ENCODE measurements around the gene MED15. TPM values are rescaled to one million over a fixed set of nuclear protein-coding genes. Genes with fewer than 3 reads are reported as not detected.
A peak's percentile ranks its signal among the peaks of the same experiment; 100 is the strongest.
"Not testable (repeated sequence)": the region's sequence is repeated elsewhere in the genome, so short reads cannot be mapped to it uniquely, and the experiment has no call there.

MED15 gene
- total RNA-seq, 4 donors from 2014 or later: 33.6 to 65.1 (median 36.1) TPM

- intact Hi-C loops (cut with DNase I): no loop called here
- DNase-seq: peak in 1 of 2 donors; percentile 28
- TF ChIP-seq, protein P1, sequence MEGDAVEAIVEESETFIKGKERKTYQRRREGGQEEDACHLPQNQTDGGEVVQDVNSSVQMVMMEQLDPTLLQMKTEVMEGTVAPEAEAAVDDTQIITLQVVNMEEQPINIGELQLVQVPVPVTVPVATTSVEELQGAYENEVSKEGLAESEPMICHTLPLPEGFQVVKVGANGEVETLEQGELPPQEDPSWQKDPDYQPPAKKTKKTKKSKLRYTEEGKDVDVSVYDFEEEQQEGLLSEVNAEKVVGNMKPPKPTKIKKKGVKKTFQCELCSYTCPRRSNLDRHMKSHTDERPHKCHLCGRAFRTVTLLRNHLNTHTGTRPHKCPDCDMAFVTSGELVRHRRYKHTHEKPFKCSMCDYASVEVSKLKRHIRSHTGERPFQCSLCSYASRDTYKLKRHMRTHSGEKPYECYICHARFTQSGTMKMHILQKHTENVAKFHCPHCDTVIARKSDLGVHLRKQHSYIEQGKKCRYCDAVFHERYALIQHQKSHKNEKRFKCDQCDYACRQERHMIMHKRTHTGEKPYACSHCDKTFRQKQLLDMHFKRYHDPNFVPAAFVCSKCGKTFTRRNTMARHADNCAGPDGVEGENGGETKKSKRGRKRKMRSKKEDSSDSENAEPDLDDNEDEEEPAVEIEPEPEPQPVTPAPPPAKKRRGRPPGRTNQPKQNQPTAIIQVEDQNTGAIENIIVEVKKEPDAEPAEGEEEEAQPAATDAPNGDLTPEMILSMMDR (IDR thresholded peaks at IDR 0.05): no peak
- TF ChIP-seq POLR2A (IDR thresholded peaks at IDR 0.05): no peak
- H3K4me1 ChIP-seq: peaks cover 0 to 12% of the 10 kb centered on the region in 2 donors
- H3K9me3 ChIP-seq: no peaks in the 10 kb centered on the region
- WGBS, 2 donors: 57 to 62% methylated on average over 3 of the region's 3 CpGs
- H3K36me3 ChIP-seq: peaks cover 7 to 8% of the 10 kb centered on the region in 2 donors
- no peak overlapping the region for H3K4me3 ChIP-seq (replicated peaks in 1 of 3)
- no peak overlapping the region for H3K27ac ChIP-seq
- H3K27me3 ChIP-seq: no peaks in the 10 kb centered on the region
Observed at GRCh38 chr22:20466659-20467379, 40.6 kb upstream of the MED15 start.

DNA sequence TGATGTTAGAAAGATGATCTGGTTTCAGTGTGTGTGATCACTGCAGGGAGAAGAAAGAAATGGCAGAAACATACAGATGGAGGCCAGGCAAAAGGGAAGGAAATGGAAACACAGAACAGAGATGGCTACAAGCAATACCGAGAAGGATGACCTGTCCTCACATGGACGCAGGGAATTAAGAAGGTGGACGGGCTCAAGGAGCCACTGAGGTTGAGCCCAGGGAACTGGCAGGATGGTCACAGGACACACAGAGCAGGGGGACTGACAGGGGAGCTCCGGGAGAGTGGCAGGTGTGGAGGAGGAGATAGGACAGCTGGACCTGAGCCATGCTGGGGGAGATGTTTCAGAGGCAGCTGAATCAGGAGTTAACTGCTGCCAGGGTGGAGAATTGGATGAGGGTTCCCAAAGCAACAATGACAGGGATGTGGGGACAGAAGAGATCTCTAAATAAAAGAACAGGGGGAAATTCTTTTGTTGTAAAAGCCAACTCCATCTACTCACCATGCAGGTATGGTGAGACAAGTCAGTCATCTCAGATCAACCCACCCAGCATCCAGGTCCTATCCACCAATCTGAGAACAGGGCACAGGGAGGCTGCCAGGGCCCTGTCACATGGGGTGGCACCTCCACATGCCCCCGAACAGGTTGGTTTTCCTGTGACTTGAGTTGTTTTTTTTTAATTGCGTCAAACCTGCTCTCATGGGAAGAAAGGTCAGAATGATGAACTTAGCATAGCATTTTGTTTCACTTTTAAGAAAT lies 38.1 kb upstream of the MED15 start:
- H3K4me1 ChIP-seq: peaks cover 0 to 3% of the 10 kb centered on the region in 2 donors
- DNase-seq: no peak
- TF ChIP-seq POLR2A (IDR thresholded peaks at IDR 0.05): no peak
- TF ChIP-seq, protein P1 (IDR thresholded peaks at IDR 0.05): no peak
- H3K36me3 ChIP-seq: peaks cover 7 to 8% of the 10 kb centered on the region in 2 donors
- WGBS, 2 donors: 88 to 91% methylated on average over 6 of the region's 6 CpGs
- intact Hi-C loops (cut with DNase I): no loop called here
- H3K9me3 ChIP-seq: no peaks in the 10 kb centered on the region
- no peak overlapping the region for H3K4me3 ChIP-seq (replicated peaks in 1 of 3)
- no peak overlapping the region for H3K27ac ChIP-seq
- H3K27me3 ChIP-seq: no peaks in the 10 kb centered on the region

DNA sequence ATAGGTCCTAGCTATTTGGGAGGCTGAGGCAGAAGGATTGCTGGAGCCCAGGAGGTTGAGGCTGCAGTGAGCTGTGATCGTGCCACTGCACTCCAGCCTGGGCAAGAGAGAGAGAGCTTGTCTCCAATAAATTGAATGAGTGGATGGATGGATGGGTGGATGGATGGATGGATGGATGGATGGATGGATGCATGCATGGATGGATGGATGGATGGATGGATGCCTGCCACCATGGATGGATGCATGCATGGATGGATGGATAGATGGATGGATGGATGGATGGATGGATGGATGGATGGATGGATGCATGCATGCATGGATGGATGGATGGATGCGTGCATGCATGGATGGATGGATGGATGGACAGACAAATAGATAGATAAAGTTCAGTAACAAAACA lies 36.9 kb upstream of the MED15 start:
- H3K27ac ChIP-seq; H3K4me3 ChIP-seq (replicated peaks in 1 of 3); H3K9me3 ChIP-seq; intact Hi-C loops (cut with DNase I); H3K27me3 ChIP-seq; H3K36me3 ChIP-seq; H3K4me1 ChIP-seq; DNase-seq: not testable (repeated sequence)
- WGBS, 2 donors: 96% methylated on average over 2 of the region's 2 CpGs

DNA sequence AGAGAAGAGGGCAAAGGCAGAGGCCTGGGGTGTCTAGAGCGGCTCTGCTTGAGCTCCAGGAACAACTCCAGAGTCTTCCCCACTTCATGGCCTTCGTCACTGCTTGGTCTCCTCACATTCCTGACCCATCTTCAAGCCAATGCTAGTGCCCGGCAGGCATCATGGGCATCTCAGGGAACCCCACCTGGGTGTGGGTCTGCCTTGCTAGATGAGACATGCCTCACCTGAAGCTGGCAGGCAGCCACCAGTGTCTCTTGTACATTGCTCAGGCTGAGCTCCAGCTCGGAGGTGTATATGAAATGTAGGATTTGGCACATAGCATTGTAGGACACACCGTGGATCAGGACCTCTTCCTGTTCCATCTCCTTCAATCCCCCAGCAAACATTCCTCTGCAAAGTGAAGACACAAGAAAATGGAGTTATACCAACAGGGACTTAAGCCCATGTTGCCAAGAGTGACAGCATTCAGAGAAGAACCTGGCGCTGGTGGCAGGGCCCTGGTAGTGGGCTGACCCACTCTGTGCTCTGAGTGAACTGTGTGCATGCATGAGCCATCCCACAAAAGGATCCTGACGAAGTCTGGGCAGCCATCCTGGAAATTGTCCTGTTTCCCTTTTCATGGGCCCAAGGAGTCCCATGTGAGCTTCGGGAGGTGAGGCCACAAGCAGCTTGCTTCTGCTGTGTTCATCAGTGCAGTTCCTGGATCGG lies 36.1 kb upstream of the MED15 start:
- WGBS, 2 donors: 91 to 97% methylated on average over 6 to 9 of the region's 9 CpGs
- Histone ChIP-seq H3K27ac (no peak overlapping the region), H3K27me3 (no peaks in the 10 kb centered on the region), H3K4me3 (replicated peaks in 1 of 3) (no peak overlapping the region), H3K36me3 (no peaks in the 10 kb centered on the region), H3K9me3 (no peaks in the 10 kb centered on the region), H3K4me1 (peaks cover 0 to 3% of the 10 kb centered on the region in 2 donors)
- DNase-seq: no peak
- intact Hi-C loops (cut with DNase I): no loop called here
- TF ChIP-seq, protein P1 (IDR thresholded peaks at IDR 0.05): no peak
- no peak for TF ChIP-seq POLR2A (IDR thresholded peaks at IDR 0.05)

DNA sequence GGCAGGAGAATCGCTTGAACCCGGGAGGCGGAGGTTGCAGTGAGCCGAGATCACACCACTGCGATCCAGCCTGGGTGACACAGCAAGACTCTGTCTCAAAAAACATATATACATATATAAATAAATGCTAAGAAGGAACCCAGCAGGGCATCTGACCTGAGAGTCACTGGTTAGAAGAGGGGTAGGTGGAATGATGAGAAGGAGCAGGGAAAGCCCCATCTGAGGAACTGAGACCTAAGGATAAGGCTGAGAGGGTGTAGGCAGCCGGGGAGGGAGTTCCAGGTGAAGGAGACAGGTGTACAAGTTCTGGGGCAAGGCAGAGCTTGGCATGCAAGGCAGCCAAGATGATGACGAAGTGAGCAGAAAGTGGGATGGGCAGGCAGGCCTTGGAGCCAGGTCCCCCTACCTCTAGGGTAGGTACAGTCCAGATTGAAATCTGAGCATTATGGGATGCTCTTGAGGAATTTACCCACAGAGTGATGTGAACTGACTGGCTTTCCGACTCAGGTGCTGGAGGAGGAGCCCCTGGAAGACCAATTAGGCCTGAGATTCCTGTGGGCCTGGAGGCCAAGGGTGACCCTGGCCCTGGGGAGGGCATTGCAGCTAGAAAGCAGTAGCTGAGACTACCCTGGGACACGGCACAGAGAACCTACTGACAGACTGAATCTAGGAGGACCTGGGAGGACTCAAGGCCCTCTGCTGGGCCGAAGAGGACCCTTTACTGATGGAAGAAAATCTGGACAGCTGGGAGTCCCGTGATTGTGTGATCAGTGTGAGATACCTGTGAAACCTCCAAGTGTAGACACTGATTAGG lies 34.6 kb upstream of the MED15 start:
- intact Hi-C loops (cut with DNase I): no loop called here
- no peak for DNase-seq
- Histone ChIP-seq H3K9me3 (no peaks in the 10 kb centered on the region), H3K36me3 (no peaks in the 10 kb centered on the region), H3K4me3 (replicated peaks in 1 of 3) (no peak overlapping the region), H3K27me3 (no peaks in the 10 kb centered on the region), H3K27ac (no peak overlapping the region), H3K4me1 (no peaks in the 10 kb centered on the region)
- TF ChIP-seq, protein P1 (IDR thresholded peaks at IDR 0.05): no peak
- no peak for TF ChIP-seq POLR2A (IDR thresholded peaks at IDR 0.05)
- 92% methylated on average over 11 of the region's 11 CpGs for WGBS, 2 donors
